ENCODE results near the gene SYN1.
"Not testable (repeated sequence)": the region's sequence is repeated elsewhere in the genome, so short reads cannot be mapped to it uniquely, and the experiment has no call there.

Gene SYN1

DNA sequence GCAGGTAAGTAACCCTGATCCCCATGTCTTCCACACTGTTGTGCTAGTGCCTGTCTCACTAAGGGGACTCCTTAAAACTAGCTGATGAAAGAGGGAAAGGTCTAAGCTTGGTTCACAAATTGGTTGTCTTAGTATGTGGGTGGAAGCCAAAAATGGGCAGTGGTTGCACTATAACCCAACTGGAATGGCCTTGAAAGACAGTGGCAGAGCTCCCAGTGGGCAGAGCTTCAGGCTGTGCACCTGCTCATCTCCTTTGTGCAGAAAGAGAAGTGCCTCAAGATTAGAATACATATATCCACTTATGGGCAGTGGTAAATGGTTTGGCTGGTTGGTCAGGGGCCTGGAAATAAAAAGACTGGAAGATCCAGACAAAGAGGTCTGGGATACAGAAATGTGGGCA lies 7.2 kb downstream of the SYN1 start:
- Histone ChIP-seq H3K9me3 (ENCODE audit: control insufficient read depth in 1 of 2, low read length in 2 of 2) (no peaks in the 10 kb centered on the region), H3K27ac (ENCODE audit: low read length) (no peak overlapping the region), H3K4me1 (ENCODE audit: control insufficient read depth in 1 of 2, insufficient read depth in 2 of 2, low read length in 2 of 2) (no peaks in the 10 kb centered on the region), H3K36me3 (ENCODE audit: control insufficient read depth in 1 of 2, insufficient read depth in 2 of 2, low read length in 2 of 2) (no peaks in the 10 kb centered on the region), H3K27me3 (ENCODE audit: low read depth, low read length) (no peaks in the 10 kb centered on the region), H3K4me3 (ENCODE audit: low read depth in 1 of 2, low read length in 2 of 2) (no peak overlapping the region)

DNA sequence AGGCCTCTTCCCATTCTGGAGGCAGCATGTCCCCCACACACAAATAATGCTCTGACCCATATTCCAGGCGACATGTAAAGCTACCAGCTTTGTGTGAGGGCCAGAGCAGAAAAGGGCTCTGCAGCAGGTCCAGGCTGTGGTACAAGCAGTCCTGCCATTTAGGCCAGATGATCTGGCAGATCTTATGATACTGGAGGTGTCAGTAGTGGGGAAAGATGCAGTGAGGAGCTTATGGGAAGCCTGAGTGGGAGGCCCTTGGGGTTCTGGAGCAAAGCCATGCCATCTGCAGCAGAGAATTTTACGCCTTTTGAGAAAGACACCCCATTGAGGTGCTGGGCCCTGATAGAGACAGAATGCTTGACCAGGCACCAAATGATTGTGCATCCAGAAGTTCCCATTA lies 7.7 kb downstream of the SYN1 start:
- Histone ChIP-seq H3K36me3 (ENCODE audit: control insufficient read depth in 1 of 2, insufficient read depth in 2 of 2, low read length in 2 of 2) (no peaks in the 10 kb centered on the region), H3K27ac (ENCODE audit: low read length) (no peak overlapping the region), H3K4me3 (ENCODE audit: low read depth in 1 of 2, low read length in 2 of 2) (no peak overlapping the region), H3K27me3 (ENCODE audit: low read depth, low read length) (no peaks in the 10 kb centered on the region), H3K4me1 (ENCODE audit: control insufficient read depth in 1 of 2, insufficient read depth in 2 of 2, low read length in 2 of 2) (no peaks in the 10 kb centered on the region), H3K9me3 (ENCODE audit: control insufficient read depth in 1 of 2, low read length in 2 of 2) (no peaks in the 10 kb centered on the region)

GRCh38 chrX:47611489-47611888 lies 8.2 kb downstream of the SYN1 start:
- Histone ChIP-seq H3K4me3 (ENCODE audit: low read depth in 1 of 2, low read length in 2 of 2) (no peak overlapping the region), H3K27ac (ENCODE audit: low read length) (no peak overlapping the region), H3K27me3 (ENCODE audit: low read depth, low read length) (no peaks in the 10 kb centered on the region), H3K36me3 (ENCODE audit: control insufficient read depth in 1 of 2, insufficient read depth in 2 of 2, low read length in 2 of 2) (no peaks in the 10 kb centered on the region), H3K4me1 (ENCODE audit: control insufficient read depth in 1 of 2, insufficient read depth in 2 of 2, low read length in 2 of 2) (no peaks in the 10 kb centered on the region), H3K9me3 (ENCODE audit: control insufficient read depth in 1 of 2, low read length in 2 of 2) (no peaks in the 10 kb centered on the region)

DNA sequence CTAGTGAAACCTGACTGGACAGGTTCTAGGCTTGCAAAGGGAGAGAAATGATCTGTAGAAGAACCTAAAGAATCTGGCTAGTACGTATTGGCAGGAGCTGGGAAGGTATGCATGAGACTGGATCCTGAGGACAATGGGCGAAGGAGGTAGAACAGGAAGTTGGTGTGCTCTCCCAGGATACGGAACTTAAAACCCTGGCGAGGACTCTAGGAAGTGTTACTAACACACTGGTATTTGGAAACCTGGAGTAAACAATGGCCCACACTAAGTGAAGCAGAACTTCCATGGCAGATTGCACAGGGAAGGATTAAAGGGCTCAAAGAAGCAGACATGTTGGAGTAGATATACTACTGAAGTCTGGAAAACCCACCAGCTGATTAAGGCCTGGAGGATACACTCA lies 9.1 kb downstream of the SYN1 start:
- H3K4me1 ChIP-seq (ENCODE audit: control insufficient read depth in 1 of 2, insufficient read depth in 2 of 2, low read length in 2 of 2) = no peaks in the 10 kb centered on the region
- no peak overlapping the region for H3K27ac ChIP-seq (ENCODE audit: low read length)
- H3K4me3 ChIP-seq (ENCODE audit: low read depth in 1 of 2, low read length in 2 of 2) = no peak overlapping the region
- no peaks in the 10 kb centered on the region for H3K27me3 ChIP-seq (ENCODE audit: low read depth, low read length)
- H3K9me3 ChIP-seq (ENCODE audit: control insufficient read depth in 1 of 2, low read length in 2 of 2) = no peaks in the 10 kb centered on the region
- H3K36me3 ChIP-seq (ENCODE audit: control insufficient read depth in 1 of 2, insufficient read depth in 2 of 2, low read length in 2 of 2) = no peaks in the 10 kb centered on the region

- Histone ChIP-seq H3K4me1 (ENCODE audit: control insufficient read depth in 1 of 2, insufficient read depth in 2 of 2, low read length in 2 of 2) (no peaks in the 10 kb centered on the region), H3K36me3 (ENCODE audit: control insufficient read depth in 1 of 2, insufficient read depth in 2 of 2, low read length in 2 of 2) (no peaks in the 10 kb centered on the region), H3K4me3 (ENCODE audit: low read depth in 1 of 2, low read length in 2 of 2) (no peak overlapping the region), H3K27ac (ENCODE audit: low read length) (no peak overlapping the region), H3K9me3 (ENCODE audit: control insufficient read depth in 1 of 2, low read length in 2 of 2) (no peaks in the 10 kb centered on the region), H3K27me3 (ENCODE audit: low read depth, low read length) (no peaks in the 10 kb centered on the region)
Observed at GRCh38 chrX:47608130-47608810, 11.4 kb downstream of the SYN1 start.

DNA sequence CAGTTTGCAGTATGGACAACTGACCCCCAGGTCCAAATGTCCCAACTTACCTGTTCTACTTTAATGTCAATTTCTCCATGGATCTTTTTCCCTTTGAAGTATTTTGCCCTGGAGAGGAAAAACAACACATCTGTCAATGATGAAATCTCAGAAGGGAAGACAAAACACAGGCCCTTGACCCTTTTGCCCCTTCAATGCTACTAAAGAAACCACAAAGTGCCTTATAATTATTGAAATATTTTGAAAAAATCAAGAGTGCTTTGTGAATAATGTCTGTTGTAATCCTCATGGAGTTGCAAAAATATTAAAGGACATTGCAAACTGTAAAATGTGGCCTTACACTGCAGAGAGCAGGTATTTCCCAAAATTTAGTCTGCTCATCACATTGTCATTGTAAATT lies 12.6 kb downstream of the SYN1 start:
- Histone ChIP-seq H3K36me3 (ENCODE audit: control insufficient read depth in 1 of 2, insufficient read depth in 2 of 2, low read length in 2 of 2) (no peaks in the 10 kb centered on the region), H3K4me1 (ENCODE audit: control insufficient read depth in 1 of 2, insufficient read depth in 2 of 2, low read length in 2 of 2) (no peaks in the 10 kb centered on the region), H3K9me3 (ENCODE audit: control insufficient read depth in 1 of 2, low read length in 2 of 2) (no peaks in the 10 kb centered on the region), H3K27ac (ENCODE audit: low read length) (no peak overlapping the region), H3K27me3 (ENCODE audit: low read depth, low read length) (no peaks in the 10 kb centered on the region), H3K4me3 (ENCODE audit: low read depth in 1 of 2, low read length in 2 of 2) (no peak overlapping the region)

DNA sequence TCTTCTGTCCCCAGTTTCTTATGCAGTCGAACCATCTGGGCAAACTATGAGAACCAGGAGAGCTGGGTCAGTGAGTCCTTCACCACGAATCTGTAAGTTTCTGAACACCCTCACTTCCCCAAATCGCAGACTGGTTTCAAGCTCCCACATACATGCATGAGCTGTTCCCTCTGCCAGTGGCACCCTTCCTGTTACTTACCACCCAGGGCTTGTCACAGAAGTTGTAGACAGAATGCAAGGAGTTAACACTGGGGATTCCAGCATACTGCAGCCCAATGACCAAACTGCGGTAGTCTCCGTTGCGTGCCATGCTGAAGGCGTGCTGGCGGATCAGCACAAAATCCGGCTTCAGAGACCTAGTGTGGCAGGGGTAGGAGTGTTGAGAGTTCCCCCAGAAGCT lies 14.6 kb downstream of the SYN1 start:
- no peaks in the 10 kb centered on the region for H3K27me3 ChIP-seq (ENCODE audit: low read depth, low read length)
- H3K27ac ChIP-seq (ENCODE audit: low read length) = no peak overlapping the region
- H3K9me3 ChIP-seq (ENCODE audit: control insufficient read depth in 1 of 2, low read length in 2 of 2) = no peaks in the 10 kb centered on the region
- H3K36me3 ChIP-seq (ENCODE audit: control insufficient read depth in 1 of 2, insufficient read depth in 2 of 2, low read length in 2 of 2) = no peaks in the 10 kb centered on the region
- H3K4me3 ChIP-seq (ENCODE audit: low read depth in 1 of 2, low read length in 2 of 2) = no peak overlapping the region
- H3K4me1 ChIP-seq (ENCODE audit: control insufficient read depth in 1 of 2, insufficient read depth in 2 of 2, low read length in 2 of 2) = no peaks in the 10 kb centered on the region

DNA sequence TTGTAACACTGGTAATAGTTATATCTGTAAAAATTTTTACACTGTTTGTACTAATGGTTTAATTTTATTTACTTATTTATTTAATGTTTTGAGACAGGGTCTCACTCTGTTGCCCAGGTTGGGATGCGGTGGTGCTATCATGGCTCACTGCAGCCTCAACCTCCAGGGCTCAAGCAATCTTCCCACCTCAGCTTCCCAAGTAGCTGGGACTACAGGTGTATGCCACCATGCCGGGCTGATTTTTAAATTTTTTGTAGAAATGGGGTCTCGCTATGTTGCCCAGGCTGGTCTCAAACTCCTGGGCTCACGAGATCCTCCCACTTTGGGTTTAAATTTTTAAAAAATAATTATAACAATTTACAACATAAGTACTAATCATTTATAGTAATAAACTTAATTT lies 16.5 kb downstream of the SYN1 start:
- H3K9me3 ChIP-seq (ENCODE audit: control insufficient read depth in 1 of 2, low read length in 2 of 2); H3K4me1 ChIP-seq (ENCODE audit: control insufficient read depth in 1 of 2, insufficient read depth in 2 of 2, low read length in 2 of 2); H3K27me3 ChIP-seq (ENCODE audit: low read depth, low read length); H3K27ac ChIP-seq (ENCODE audit: low read length); H3K36me3 ChIP-seq (ENCODE audit: control insufficient read depth in 1 of 2, insufficient read depth in 2 of 2, low read length in 2 of 2); H3K4me3 ChIP-seq (ENCODE audit: low read depth in 1 of 2, low read length in 2 of 2): not testable (repeated sequence)

- no peak overlapping the region for H3K4me3 ChIP-seq (ENCODE audit: low read depth in 1 of 2, low read length in 2 of 2)
- no peaks in the 10 kb centered on the region for H3K4me1 ChIP-seq (ENCODE audit: control insufficient read depth in 1 of 2, insufficient read depth in 2 of 2, low read length in 2 of 2)
- H3K27ac ChIP-seq (ENCODE audit: low read length) = no peak overlapping the region
- H3K27me3 ChIP-seq (ENCODE audit: low read depth, low read length) = no peaks in the 10 kb centered on the region
- no peaks in the 10 kb centered on the region for H3K36me3 ChIP-seq (ENCODE audit: control insufficient read depth in 1 of 2, insufficient read depth in 2 of 2, low read length in 2 of 2)
- H3K9me3 ChIP-seq (ENCODE audit: control insufficient read depth in 1 of 2, low read length in 2 of 2) = peaks cover 0 to 4% of the 10 kb centered on the region in 2 donors
Observed at GRCh38 chrX:47597222-47597621, 22.4 kb downstream of the SYN1 start.

- Histone ChIP-seq H3K27me3 (ENCODE audit: low read depth, low read length) (no peaks in the 10 kb centered on the region), H3K27ac (ENCODE audit: low read length) (no peak overlapping the region)
Observed at GRCh38 chrX:47596256-47596655, 23.4 kb downstream of the SYN1 start.

GRCh38 chrX:47595716-47596251 lies 23.9 kb downstream of the SYN1 start:
- Histone ChIP-seq H3K27me3 (ENCODE audit: low read depth, low read length) (no peaks in the 10 kb centered on the region), H3K27ac (ENCODE audit: low read length) (no peak overlapping the region), H3K4me3 (ENCODE audit: low read depth in 1 of 2, low read length in 2 of 2) (no peak overlapping the region), H3K9me3 (ENCODE audit: control insufficient read depth in 1 of 2, low read length in 2 of 2) (peaks cover 0 to 4% of the 10 kb centered on the region in 2 donors), H3K4me1 (ENCODE audit: control insufficient read depth in 1 of 2, insufficient read depth in 2 of 2, low read length in 2 of 2) (no peaks in the 10 kb centered on the region), H3K36me3 (ENCODE audit: control insufficient read depth in 1 of 2, insufficient read depth in 2 of 2, low read length in 2 of 2) (no peaks in the 10 kb centered on the region)

More at GRCh38 chrX:47596256-47596655, 23.4 kb downstream of the SYN1 start:
- no peaks in the 10 kb centered on the region for H3K36me3 ChIP-seq (ENCODE audit: control insufficient read depth in 1 of 2, insufficient read depth in 2 of 2, low read length in 2 of 2)
- H3K4me1 ChIP-seq (ENCODE audit: control insufficient read depth in 1 of 2, insufficient read depth in 2 of 2, low read length in 2 of 2) = no peaks in the 10 kb centered on the region
- H3K4me3 ChIP-seq (ENCODE audit: low read depth in 1 of 2, low read length in 2 of 2) = no peak overlapping the region
- H3K9me3 ChIP-seq (ENCODE audit: control insufficient read depth in 1 of 2, low read length in 2 of 2) = peaks cover 0 to 4% of the 10 kb centered on the region in 2 donors

DNA sequence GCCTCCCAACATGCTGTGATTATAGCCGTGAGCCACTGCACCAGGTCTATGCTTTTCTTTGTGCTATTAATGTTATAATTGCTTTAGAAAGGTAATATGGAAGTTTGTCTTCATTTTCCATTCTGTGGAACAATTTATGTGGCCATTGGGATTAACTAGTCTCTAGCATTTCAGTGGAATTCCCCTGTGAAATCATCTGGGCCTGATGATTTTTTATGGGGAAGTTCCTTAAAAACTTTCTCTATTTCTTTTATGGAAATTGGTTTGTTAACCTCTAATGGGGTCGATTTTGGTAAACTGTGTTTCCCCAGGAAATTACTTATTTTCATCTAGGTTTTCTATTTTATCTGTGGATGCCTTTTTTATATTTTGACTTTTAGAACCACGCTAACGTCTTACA lies 26.1 kb downstream of the SYN1 start:
- H3K4me3 ChIP-seq (ENCODE audit: low read depth in 1 of 2, low read length in 2 of 2) = no peak overlapping the region
- H3K9me3 ChIP-seq (ENCODE audit: control insufficient read depth in 1 of 2, low read length in 2 of 2) = peaks cover 0 to 4% of the 10 kb centered on the region in 2 donors
- H3K27ac ChIP-seq (ENCODE audit: low read length) = no peak overlapping the region
- no peaks in the 10 kb centered on the region for H3K36me3 ChIP-seq (ENCODE audit: control insufficient read depth in 1 of 2, insufficient read depth in 2 of 2, low read length in 2 of 2)
- no peaks in the 10 kb centered on the region for H3K4me1 ChIP-seq (ENCODE audit: control insufficient read depth in 1 of 2, insufficient read depth in 2 of 2, low read length in 2 of 2)
- H3K27me3 ChIP-seq (ENCODE audit: low read depth, low read length) = no peaks in the 10 kb centered on the region
